ENCODE measurements around the gene C1QTNF9B. TPM values are rescaled to one million over a fixed set of nuclear protein-coding genes. Genes with fewer than 3 reads are reported as not detected.

The C1QTNF9B gene
- total and polyA plus RNA-seq, 9 donors, result 0.11 to 0.52 (median 0.32) TPM; not detected in 6

DNA sequence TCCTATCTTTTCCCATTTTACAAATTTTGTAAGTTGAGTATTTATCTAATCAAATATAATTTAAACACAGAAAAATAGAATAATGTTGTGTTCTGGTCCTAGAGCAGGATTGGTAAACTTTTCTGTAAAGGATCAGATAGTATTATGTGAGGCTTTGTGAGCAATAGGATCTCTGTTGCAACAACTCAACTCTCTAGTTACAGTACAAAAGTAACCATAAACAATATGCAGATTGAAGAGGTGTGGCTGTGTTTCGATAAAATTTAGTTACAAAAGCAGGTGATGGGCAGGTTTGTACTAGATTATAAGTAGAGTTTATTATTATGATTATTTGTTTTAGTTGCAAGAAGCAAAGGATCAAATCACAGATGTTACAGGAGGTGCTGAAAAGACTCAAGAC is 15.2 kb upstream of the C1QTNF9B start:
- H3K9me3 ChIP-seq, result no peaks in the 10 kb centered on the region
- TF ChIP-seq EP300 (IDR thresholded peaks at IDR 0.05), result no peak
- no peak for DNase-seq
- H3K36me3 ChIP-seq, result no peaks in the 10 kb centered on the region
- WGBS, 3 donors, result 79 to 90% (median 82%) methylated on average over 1 of the region's 1 CpG
- intact Hi-C loops (cut with DNase I), result no loop called here
- H3K27ac ChIP-seq, result no peak overlapping the region
- no peak overlapping the region for H3K4me3 ChIP-seq
- H3K27me3 ChIP-seq, result no peaks in the 10 kb centered on the region
- H3K4me1 ChIP-seq (ENCODE audit: insufficient read depth), result no peaks in the 10 kb centered on the region

DNA sequence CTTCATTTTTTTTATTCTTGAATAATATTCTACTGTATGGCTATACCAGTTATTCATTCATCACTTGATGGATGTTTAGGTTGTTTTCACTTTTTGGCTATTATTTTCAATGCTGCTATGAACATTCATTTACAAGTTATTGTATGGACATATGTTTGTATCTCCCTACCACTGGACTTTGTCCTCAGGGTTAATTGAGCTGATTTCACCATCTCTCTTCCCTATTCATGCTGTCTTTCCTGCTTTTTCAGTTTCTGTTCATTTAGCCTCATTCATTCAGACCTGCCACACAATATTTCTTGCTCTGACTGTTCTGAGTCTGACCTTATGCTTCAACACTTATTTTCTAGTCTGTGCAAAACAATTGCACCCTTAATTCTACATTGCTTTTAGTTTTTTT is 12.3 kb upstream of the C1QTNF9B start:
- H3K9me3 ChIP-seq, result no peaks in the 10 kb centered on the region
- intact Hi-C loops (cut with DNase I), result no loop called here
- no peak overlapping the region for H3K27ac ChIP-seq
- no peak for DNase-seq
- H3K27me3 ChIP-seq, result peaks cover 2% of the 10 kb centered on the region
- H3K36me3 ChIP-seq, result no peaks in the 10 kb centered on the region
- no peak overlapping the region for H3K4me3 ChIP-seq
- no peak for TF ChIP-seq EP300 (IDR thresholded peaks at IDR 0.05)
- no peak for TF ChIP-seq POLR2A (IDR thresholded peaks at IDR 0.05)
- TF ChIP-seq, protein P1, sequence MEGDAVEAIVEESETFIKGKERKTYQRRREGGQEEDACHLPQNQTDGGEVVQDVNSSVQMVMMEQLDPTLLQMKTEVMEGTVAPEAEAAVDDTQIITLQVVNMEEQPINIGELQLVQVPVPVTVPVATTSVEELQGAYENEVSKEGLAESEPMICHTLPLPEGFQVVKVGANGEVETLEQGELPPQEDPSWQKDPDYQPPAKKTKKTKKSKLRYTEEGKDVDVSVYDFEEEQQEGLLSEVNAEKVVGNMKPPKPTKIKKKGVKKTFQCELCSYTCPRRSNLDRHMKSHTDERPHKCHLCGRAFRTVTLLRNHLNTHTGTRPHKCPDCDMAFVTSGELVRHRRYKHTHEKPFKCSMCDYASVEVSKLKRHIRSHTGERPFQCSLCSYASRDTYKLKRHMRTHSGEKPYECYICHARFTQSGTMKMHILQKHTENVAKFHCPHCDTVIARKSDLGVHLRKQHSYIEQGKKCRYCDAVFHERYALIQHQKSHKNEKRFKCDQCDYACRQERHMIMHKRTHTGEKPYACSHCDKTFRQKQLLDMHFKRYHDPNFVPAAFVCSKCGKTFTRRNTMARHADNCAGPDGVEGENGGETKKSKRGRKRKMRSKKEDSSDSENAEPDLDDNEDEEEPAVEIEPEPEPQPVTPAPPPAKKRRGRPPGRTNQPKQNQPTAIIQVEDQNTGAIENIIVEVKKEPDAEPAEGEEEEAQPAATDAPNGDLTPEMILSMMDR (IDR thresholded peaks at IDR 0.05), result no peak
- no peaks in the 10 kb centered on the region for H3K4me1 ChIP-seq (ENCODE audit: insufficient read depth)

DNA sequence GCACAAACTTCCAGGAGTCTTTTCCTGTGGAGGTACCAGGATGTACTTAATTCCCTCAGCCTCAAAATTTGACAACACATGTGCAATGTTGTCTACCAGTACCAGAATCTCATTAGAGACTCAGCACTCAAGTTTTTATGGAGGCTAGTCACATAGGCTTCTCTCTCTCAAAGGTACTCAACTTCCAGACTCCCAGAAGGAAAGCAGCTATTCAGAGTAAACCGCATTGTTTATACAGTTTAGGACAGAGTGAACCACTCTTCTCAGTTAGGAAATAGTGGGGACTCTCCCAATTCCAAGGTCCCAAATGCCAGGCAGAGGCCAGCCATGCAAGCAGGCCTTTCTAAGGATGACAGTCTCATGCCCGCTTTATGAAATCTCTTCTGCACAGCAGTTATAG is 8.5 kb upstream of the C1QTNF9B start:
- intact Hi-C loops (cut with DNase I), result no loop called here
- no peaks in the 10 kb centered on the region for H3K4me1 ChIP-seq (ENCODE audit: insufficient read depth)
- no peak overlapping the region for H3K4me3 ChIP-seq
- no peak overlapping the region for H3K27ac ChIP-seq
- H3K9me3 ChIP-seq, result no peaks in the 10 kb centered on the region
- DNase-seq, result no peak
- WGBS, 3 donors, result 89 to 98% (median 96%) methylated on average over 2 of the region's 2 CpGs
- TF ChIP-seq POLR2A (IDR thresholded peaks at IDR 0.05), result no peak
- TF ChIP-seq, protein P1 (IDR thresholded peaks at IDR 0.05), result no peak
- H3K27me3 ChIP-seq, result peaks cover 2% of the 10 kb centered on the region
- no peaks in the 10 kb centered on the region for H3K36me3 ChIP-seq

DNA sequence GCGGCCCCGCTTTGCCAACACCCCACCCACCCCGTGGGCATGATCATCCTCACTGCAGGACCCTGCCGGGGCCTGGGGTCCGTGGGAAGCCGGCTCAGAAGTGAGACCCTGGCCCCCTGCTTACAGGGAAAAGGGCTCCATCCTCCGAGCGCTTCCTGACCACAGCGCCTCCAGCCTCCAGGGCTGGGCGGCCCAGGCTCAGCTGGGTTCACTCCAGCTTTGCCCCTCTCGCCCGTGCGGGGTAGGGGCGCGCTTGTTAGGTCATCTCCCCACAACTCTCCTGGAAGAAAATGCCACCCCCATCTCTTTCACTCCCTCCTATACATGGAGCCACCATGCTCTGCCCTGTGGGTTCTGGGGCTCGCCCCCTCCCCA is 6.6 kb upstream of the C1QTNF9B start:
- Histone ChIP-seq H3K4me1 (ENCODE audit: insufficient read depth) (no peaks in the 10 kb centered on the region), H3K27ac (no peak overlapping the region), H3K4me3 (no peak overlapping the region), H3K27me3 (peaks cover 2% of the 10 kb centered on the region), H3K9me3 (no peaks in the 10 kb centered on the region), H3K36me3 (no peaks in the 10 kb centered on the region)
- intact Hi-C loops (cut with DNase I), result no loop called here
- 24 to 39% (median 26%) methylated on average over 10 to 16 of the region's 16 CpGs for WGBS, 3 donors
- TF ChIP-seq EP300 (IDR thresholded peaks at IDR 0.05), result no peak
- TF ChIP-seq POLR2A (IDR thresholded peaks at IDR 0.05), result no peak
- TF ChIP-seq, protein P1 (IDR thresholded peaks at IDR 0.05), result no peak
- no peak for DNase-seq

DNA sequence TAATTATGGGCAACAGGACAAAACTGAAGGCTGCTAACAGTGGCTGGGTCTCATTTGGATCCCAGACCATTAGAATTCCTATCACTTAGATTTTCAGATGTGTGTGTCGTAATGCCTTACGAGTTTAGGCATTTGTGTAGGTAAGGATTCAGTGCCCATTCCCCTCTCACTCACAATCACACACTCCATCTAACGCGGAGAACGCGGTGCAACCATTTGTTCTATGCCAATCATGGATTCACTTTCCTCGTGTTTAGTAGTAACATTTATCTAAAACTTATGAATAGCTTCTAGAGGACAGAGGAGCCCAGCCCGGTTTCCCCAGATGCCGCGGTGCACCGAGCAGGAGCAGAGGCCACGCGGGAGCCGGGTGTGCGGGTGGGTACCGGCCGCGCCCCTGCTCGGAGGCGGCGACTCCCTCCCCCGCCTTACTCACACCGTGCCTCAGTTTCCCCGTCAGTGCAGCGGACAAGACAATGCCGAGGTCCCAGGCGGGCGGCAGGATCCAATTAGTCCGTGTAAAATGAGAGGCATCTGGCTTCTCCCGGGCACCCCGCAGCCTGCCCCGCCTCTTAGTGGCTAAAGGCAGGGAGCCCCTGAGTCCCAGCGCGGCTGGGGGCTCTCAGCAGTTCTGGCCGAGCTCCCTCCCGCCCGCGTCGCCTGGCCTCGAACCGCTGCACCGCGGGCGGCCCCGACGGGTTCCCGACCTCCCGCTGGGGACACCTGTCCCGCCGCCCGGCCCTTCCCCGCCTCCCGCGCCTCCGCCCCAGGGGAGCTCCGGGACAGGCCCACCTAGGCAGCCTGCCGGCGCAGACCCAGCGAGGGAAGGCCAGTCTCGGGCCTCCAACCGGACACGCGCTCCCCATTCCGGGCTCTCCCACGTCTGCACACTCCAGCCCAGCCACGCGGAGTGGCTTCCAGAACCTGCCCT is 5.9 kb upstream of the C1QTNF9B start:
- peak in 3 of 5 donors; percentile 32 to 53 (median 37) for DNase-seq
- Histone ChIP-seq H3K27ac (no peak overlapping the region), H3K27me3 (peaks cover 2% of the 10 kb centered on the region), H3K9me3 (no peaks in the 10 kb centered on the region), H3K4me3 (no peak overlapping the region), H3K36me3 (no peaks in the 10 kb centered on the region), H3K4me1 (ENCODE audit: insufficient read depth) (no peaks in the 10 kb centered on the region)
- intact Hi-C loops (cut with DNase I), result no loop called here
- WGBS, 3 donors, result 12 to 20% (median 14%) methylated on average over 53 to 67 of the region's 67 CpGs
- TF ChIP-seq, protein P1 (IDR thresholded peaks at IDR 0.05), result no peak
- TF ChIP-seq EP300 (IDR thresholded peaks at IDR 0.05) (no peak), POLR2A (IDR thresholded peaks at IDR 0.05) (no peak)
